IPS DF 19.7 (cell line): ENCODE data around the gene FUT2.
A peak's percentile ranks its signal among the peaks of the same experiment; 100 is the strongest.

Experiments
- DNase-seq: peaks from one replicate; pipeline ENCODE4 v3.0.0-alpha.2; 2013; ENCODE audit warnings: low read depth, low spot score

Gene FUT2

GRCh38 chr19:48724796-48725753 lies 29.3 kb downstream of the FUT2 start:
- no peak for DNase-seq

GRCh38 chr19:48726556-48726955 lies 30.8 kb downstream of the FUT2 start:
- DNase-seq = no peak

DNA sequence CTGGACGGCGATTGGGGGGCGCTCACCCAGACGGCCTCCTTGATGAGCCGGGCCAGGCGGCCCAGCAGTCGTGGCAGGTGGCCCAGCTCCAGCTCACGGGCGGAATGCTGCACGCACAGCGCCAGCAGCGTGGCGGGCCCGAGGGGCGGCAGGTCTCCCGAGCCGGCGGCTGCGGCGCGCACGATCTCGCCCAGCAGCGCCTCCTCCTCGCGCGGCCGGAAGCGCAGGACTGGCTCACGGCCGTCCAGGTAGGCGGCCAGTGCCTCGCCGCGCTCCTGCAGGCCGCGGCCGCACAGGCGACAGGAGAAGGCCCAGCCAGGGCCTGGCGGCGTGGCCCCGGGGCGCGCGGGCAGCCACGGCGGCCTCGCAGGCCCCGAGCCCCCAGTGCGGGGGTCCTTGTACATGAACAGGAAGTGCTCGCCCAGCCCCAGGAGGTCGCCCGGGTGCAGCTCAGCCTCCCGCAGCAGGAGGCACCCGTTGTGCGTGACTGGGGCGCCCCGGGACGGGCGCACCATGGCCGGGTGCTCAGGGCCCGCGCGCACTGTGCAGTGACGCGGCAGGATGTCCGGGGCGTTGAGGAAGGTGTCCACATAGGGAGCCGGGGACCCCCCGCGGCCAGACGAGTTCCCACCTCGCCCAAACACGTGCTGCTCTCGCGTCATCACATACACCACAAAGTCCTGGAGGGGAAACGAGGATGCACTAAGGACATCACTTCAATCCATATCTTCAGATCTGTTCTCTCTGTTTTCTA lies 33.3 kb downstream of the FUT2 start:
- no peak for DNase-seq

- DNase-seq = no peak
These were observed 35.7 kb downstream of the FUT2 start for GRCh38 chr19:48731452-48731851.

DNA sequence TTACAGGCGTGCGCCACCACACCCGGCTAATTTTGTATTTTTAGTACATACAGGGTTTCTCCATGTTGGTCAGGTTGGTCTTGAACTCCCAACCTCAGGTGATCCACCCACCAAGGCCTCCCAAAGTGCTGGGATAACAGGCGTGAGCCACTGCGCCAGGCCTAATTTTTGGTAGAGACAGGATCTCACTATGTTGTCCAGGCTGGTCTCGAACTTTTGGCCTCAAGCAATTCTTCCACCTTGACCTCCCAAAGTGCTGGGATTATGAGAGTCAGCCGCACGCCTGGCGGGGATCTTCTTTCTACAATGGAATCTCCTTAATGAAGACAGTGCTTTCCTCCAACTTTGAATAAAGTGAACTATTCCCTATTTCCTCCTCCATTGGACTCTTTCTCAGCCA lies 38.9 kb downstream of the FUT2 start:
- DNase-seq = no peak

GRCh38 chr19:48735031-48735615 lies 39.4 kb downstream of the FUT2 start:
- DNase-seq = no peak

DNA sequence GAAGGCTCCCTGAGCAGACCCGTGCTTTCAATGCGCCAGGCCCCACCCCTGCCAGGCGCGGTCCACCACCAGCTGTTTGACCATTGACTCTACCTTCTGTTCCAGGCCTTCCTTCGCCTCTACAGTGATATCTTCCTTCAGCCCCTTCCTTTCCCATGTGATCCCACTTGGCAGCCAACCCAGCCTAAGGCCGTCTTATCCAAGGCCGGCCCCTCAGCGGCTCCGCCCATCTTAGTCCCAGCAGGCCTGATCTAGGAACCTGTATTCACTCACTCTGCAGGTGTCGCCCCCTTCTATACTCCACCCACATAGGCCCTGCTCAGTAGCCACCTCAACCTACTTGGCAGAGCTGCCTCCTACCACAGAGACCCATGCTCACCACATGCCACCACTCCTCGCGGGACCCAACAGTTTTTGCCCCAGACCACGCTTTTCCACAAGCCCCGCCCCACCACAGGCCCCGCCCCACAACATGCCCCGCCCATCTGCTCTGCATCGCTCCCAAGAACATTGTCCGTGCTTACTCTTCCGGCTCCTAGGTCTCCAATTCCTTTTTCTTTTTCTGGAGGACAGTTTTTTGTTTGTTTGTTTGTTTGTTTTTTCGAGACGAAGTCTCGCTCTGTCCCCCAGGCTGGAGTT lies 41.7 kb downstream of the FUT2 start:
- no peak for DNase-seq

DNA sequence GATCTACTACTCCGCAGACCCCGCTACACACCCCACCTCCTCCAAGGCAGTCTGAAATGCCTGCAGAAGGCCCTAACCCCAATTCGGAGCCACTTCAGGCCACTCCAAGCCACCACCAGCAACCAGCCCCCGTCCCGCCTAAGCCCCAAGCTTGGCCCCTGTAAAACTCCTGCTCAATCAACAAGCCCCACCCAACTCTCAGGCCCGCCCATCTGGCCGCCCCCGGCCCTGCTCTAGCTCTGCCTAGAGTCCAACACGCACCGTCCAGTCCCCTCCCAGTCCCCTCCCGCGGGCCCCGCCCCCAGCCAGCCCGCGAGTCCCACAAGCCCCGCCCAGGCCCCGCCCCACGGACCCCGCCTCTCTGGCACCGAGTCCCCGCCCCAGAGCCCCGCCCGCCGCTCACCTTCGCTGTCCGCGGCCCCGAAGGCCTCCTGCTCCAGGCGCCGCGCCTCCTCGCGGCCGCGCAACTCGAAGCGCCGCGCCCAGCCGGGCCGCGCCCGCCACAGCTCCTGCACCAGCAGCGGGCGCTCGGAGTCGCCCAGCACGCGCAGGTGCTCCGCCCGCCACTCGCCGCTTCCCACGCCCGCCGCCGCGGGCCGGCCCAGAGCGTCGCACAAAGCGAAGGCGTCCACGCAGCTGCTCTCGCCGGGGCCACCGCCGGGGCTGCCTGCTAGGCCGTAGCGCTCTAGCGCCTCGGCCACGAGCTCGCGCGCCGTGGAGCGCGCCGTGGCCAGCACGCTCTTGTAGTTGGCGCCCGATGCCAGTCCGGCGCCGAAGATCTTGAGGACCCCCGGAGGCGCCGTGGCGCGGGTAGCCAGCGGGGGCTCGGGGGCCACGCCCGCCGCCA lies 43.0 kb downstream of the FUT2 start:
- DNase-seq = no peak

GRCh38 chr19:48739404-48740163 lies 43.8 kb downstream of the FUT2 start:
- no peak for DNase-seq

- DNase-seq = no peak
These were observed 44.6 kb downstream of the FUT2 start, which contains the start of gene RASIP1 for GRCh38 chr19:48740164-48740972. RASIP1 (minus strand) TSS chr19:48740610; CDS start chr19:48740282, 328 bp downstream.

- DNase-seq = no peak
These were observed 45.6 kb downstream of the FUT2 start for GRCh38 chr19:48741129-48741999.

DNA sequence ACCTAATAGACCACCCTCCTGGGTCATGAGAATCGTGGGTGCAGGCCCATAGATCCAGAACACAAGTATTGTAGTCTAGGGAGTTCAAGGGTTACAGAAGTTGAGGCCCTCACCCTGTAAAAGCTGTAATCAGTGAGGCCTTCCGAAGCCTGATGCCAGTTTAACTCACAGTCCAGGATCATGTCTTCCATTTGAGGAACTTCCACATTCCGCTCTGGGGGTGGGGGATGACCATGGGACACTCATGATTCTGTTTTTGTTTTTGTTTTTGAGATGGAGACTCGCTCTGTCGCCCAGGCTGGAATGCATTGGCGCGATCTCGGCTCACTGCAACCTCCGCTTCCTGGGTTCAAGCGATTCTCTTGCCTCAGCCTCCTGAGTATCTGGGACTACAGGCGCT lies 46.3 kb downstream of the FUT2 start:
- no peak for DNase-seq

DNA sequence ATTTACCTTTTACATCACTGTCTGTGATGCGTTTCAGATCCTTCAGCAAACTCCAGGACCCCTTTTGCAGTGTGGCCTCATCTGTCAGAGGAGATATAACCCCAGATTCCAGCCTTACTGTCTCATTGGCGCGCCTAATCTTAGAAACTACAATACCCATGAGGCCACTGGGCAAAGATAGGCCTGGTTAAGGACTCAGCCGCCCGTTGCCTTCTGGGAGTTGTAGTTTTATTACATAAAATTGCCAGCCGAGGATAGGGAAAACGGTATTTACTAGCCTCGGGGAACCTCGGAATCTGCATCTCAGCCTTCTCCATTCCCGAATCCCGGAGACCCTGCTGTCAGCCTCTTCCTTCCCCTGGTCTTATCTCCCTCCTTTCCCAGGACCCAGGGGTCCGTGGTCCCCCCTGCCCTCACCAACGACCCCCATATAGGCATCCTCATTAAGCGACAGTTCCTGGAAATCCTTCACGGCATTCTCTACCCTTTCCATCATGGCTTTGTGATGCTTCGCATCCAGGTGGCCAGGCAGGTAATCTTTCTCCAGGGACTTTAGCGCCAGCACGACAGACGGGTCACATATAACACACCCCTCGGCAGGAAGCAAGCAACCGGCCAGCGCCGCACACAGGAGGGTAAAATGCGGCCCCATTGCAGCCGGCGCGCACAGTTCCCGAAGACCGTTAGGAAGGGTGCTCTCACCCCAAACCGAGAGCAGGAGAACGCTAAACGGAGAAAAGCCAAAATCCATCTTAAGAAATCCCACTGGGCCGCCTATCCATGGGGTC lies 49.6 kb downstream of the FUT2 start:
- DNase-seq = no peak

GRCh38 chr19:48746110-48746509 lies 50.3 kb downstream of the FUT2 start:
- no peak for DNase-seq

- peak; percentile 84 for DNase-seq
These were observed 51.2 kb downstream of the FUT2 start, which contains the start of gene IZUMO1 for GRCh38 chr19:48746738-48747575. IZUMO1 (minus strand) TSS chr19:48746909; CDS start chr19:48745859, 1,050 bp downstream.

DNA sequence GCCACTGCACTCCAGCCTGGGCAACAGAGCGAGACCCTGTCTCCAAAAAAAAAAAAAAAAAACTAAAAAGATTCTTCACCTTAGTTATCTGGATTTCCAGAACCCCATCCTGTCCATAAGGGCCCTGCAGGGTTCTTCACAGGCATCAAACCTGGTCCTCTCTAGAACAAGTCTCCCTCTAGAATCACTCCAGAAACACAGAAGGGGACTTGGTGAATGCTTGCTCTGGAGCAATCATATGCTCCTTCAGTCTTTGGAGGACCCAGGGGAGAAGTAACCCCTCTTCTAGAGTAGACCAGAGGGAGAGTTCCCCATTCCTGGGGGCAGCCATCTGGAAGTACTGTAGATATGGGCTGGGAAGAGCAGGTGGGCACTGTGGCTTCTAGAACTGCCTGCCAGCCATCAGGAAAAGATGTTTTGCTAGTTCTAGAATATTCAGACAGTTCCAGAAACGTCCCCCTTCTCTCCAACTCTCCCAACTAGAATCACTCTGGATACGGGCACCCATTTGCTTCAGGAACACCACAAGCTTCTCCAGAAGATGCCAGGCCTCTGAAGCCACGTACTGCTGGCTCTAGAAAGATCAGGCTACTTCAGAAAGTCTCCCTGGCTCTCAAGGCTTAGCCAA lies 53.9 kb downstream of the FUT2 start:
- DNase-seq = no peak
